ENCODE data around the gene PLA2G2C. TPM values are rescaled to one million over a fixed set of nuclear protein-coding genes. Genes with fewer than 3 reads are reported as not detected.

PLA2G2C gene
- total RNA-seq, 1 donor from 2014 or later: 0.65 TPM

Other genes starting within 250 kb of the PLA2G2C start
- not detected in 2 replicates for gene PLA2G2A, start 206.9 kb downstream of the PLA2G2C start, total RNA-seq
- gene PLA2G5, start 116.3 kb downstream of the PLA2G2C start, total RNA-seq: not detected in 2 replicates
- not detected in 2 replicates for gene PLA2G2D, start 67.0 kb downstream of the PLA2G2C start, total RNA-seq
- not detected in 2 replicates for gene PLA2G2F, start 47.2 kb downstream of the PLA2G2C start, total RNA-seq
- gene UBXN10, start 422 bp downstream of the PLA2G2C start, total RNA-seq: 2.5 and 2.9 TPM in 2 replicates
- gene VWA5B1, start 104.4 kb upstream of the PLA2G2C start, total RNA-seq: 0.05 TPM in 1 of 2 replicates, not detected in the other